Activated gamma-delta T cell (primary cell): ENCODE data around the gene SMAD1.
"Not testable (repeated sequence)": the region's sequence is repeated elsewhere in the genome, so short reads cannot be mapped to it uniquely, and the experiment has no call there.

Experiments used
- DNase-seq: peaks from one replicate; lab custom pipeline; 2025; lab: John Stamatoyannopoulos, UW

Gene SMAD1

GRCh38 chr4:145528601-145529000 is 46.9 kb downstream of the SMAD1 start:
- no peak for DNase-seq

- no peak for DNase-seq
Measured at GRCh38 chr4:145530189-145530588, 48.5 kb downstream of the SMAD1 start.

- no peak for DNase-seq
Measured at GRCh38 chr4:145530662-145531061, 49.0 kb downstream of the SMAD1 start.

GRCh38 chr4:145531223-145531622 is 49.6 kb downstream of the SMAD1 start:
- DNase-seq, result no peak

GRCh38 chr4:145531859-145532258 is 50.2 kb downstream of the SMAD1 start:
- DNase-seq, result no peak

GRCh38 chr4:145533001-145533400 is 51.3 kb downstream of the SMAD1 start:
- DNase-seq, result no peak

- DNase-seq, result not testable (repeated sequence)
Measured at GRCh38 chr4:145533415-145533814, 51.8 kb downstream of the SMAD1 start.

- no peak for DNase-seq
Measured at GRCh38 chr4:145533961-145534360, 52.3 kb downstream of the SMAD1 start.

GRCh38 chr4:145535202-145535601 is 53.5 kb downstream of the SMAD1 start:
- no peak for DNase-seq

GRCh38 chr4:145536044-145536443 is 54.4 kb downstream of the SMAD1 start:
- DNase-seq, result no peak

- DNase-seq, result no peak
Measured at GRCh38 chr4:145538596-145538995, 56.9 kb downstream of the SMAD1 start.

GRCh38 chr4:145539671-145540070 is 58.0 kb downstream of the SMAD1 start:
- no peak for DNase-seq

- no peak for DNase-seq
Measured at GRCh38 chr4:145540235-145540634, 58.6 kb downstream of the SMAD1 start.

- DNase-seq, result no peak
Measured at GRCh38 chr4:145541346-145541745, 59.7 kb downstream of the SMAD1 start.

- no peak for DNase-seq
Measured at GRCh38 chr4:145545031-145545430, 63.4 kb downstream of the SMAD1 start.

GRCh38 chr4:145545538-145546174 is 64.0 kb downstream of the SMAD1 start:
- no peak for DNase-seq

- no peak for DNase-seq
Measured at GRCh38 chr4:145546175-145546915, 64.7 kb downstream of the SMAD1 start.

GRCh38 chr4:145551660-145552059 is 70.0 kb downstream of the SMAD1 start:
- DNase-seq, result no peak

GRCh38 chr4:145552181-145552822 is 70.6 kb downstream of the SMAD1 start:
- DNase-seq, result no peak

GRCh38 chr4:145553375-145553774 is 71.7 kb downstream of the SMAD1 start:
- DNase-seq, result no peak

GRCh38 chr4:145554691-145555090 is 73.0 kb downstream of the SMAD1 start:
- DNase-seq, result no peak

GRCh38 chr4:145557720-145558119 is 76.1 kb downstream of the SMAD1 start:
- DNase-seq, result no peak
